Activated CD4-positive, alpha-beta T cell treated with anti-CD3 and anti-CD28 coated beads, Interleukin-2, amount 50 U/mL, for 16 hours (primary cell): Measurements from ENCODE around the gene ERAL1.
"Not testable (repeated sequence)": the region's sequence is repeated elsewhere in the genome, so short reads cannot be mapped to it uniquely, and the experiment has no call there.

ENCODE experiments used
- DNase-seq: peaks from one replicate; pipeline ENCODE4 v3.0.0-alpha.2; 2020

ERAL1 gene

DNA sequence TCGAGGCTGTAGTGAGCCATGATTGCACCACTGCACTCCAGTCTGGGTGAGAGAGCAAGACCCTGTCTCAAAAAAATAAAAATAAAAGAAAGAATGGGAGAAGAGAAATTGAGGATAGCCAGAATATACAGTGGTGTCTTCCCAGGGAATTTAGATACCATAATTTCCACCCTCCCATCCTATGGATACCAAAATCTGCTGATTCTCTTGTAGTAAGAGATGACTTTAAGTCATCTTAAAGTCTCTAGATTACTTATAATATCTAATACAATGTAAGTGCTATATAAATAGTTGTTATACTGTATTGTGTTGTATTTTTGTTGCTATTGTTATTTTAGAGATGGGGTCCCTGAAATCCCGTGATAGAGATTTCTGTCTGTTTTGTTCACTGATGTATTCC lies 1.5 kb upstream of the ERAL1 start:
- DNase-seq = no peak

DNA sequence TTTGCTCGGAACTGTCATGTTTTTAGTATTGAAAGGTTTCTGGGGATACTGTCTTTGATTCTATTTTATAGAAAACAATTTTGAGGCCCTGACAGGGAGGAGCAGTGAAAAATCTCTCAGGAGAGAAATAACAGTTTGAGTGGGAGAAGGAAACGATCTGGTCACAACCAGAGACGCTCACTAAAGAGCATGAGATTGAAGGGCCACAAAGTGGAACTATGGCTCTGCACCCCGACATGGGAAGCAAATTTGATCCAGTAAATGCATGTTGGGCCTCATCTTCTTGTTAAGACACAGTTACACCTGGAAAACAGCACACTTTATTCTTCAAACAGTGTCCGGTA lies 492 bp downstream of the ERAL1 start:
- DNase-seq = no peak

DNA sequence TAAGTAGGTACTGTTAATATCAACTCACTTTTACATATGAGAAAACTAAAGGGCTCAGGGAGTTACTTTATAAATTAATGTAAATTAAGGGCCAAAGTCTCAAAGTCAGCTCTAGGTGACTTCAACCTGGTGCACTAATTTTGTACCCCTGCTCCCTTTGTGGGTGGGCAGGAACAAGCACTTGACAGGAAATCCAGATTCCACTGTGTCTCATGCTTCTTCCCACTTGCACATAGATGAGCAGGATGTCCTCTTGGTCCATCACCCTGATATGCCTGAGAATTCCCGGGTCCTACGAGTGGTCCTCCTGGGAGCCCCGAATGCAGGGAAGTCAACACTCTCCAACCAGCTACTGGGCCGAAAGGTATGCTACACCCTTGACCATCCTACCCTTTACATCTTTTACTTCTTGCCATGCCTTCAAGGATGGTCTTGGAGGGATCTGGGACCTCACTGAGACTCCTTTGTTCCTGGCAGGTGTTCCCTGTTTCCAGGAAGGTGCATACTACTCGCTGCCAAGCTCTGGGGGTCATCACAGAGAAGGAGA lies 1.3 kb downstream of the ERAL1 start:
- no peak for DNase-seq

DNA sequence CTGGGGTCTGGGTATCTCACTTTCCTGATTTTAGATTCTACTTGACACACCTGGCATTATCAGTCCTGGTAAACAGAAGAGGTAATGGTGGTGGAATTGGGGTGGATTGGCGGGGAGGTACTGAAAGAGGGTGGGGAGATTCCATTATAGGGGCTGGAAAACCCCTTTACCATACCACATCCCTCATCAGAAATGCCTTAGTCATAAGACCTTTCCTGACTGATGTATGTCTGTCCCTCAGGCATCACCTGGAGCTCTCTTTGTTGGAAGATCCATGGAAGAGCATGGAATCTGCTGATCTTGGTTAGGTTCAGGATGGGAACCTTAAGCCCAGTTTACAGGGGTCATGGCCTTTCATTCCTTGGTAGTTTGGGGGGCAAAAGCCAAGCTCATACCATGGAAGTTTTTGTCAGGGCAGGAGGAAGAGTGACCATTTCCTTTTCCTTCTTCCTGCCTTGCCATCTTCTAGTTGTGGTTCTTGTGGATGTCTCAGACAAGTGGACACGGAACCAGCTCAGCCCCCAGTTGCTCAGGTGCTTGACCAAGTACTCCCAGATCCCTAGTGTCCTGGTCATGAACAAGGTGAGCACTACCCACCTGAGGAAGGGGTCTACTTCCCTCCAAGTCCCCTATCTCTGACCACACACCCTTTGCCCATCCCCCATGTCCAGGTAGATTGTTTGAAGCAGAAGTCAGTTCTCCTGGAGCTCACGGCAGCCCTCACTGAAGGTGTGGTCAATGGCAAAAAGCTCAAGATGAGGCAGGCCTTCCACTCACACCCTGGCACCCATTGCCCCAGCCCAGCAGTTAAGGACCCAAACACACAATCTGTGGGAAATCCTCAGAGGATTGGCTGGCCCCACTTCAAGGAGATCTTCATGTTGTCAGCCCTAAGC lies 3.3 kb downstream of the ERAL1 start:
- DNase-seq = no peak

DNA sequence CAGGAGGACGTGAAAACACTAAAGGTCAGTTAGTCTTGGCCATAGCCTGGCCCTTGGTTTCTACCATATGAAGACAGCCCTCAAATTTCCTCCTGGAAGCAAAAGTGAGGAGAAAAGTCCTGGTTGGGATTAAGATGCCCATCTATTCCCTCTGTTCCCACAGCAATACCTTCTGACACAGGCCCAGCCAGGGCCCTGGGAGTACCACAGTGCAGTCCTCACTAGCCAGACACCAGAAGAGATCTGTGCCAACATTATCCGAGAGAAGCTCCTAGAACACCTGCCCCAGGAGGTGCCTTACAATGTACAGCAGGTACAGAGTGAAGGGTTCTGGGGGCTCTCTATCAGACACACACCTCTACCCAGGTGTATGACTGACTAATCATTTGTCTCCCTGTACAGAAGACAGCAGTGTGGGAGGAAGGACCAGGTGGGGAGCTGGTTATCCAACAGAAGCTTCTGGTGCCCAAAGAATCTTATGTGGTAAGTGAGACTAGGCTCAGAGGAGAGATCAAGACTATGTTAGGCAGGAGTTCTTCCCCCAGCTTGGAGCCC lies 4.1 kb downstream of the ERAL1 start:
- DNase-seq = no peak

DNA sequence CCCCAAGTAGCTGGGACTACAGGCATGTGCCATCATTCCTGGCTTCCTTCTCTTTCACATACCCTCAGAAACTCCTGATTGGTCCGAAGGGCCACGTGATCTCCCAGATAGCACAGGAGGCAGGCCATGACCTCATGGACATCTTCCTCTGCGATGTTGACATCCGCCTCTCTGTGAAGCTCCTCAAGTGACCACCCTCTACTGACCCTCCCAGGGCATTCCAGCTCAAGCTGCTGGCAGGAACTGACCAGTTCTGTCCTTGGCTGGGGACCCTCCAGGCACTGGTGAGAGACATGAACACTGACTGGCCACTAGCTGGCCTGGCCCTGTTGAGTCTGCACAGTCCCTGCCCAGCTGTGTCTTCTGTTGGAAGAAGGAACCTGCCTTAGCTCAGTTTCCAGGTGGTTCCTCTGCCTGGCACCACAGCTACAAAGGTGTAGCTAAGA lies 5.6 kb downstream of the ERAL1 start:
- no peak for DNase-seq

DNA sequence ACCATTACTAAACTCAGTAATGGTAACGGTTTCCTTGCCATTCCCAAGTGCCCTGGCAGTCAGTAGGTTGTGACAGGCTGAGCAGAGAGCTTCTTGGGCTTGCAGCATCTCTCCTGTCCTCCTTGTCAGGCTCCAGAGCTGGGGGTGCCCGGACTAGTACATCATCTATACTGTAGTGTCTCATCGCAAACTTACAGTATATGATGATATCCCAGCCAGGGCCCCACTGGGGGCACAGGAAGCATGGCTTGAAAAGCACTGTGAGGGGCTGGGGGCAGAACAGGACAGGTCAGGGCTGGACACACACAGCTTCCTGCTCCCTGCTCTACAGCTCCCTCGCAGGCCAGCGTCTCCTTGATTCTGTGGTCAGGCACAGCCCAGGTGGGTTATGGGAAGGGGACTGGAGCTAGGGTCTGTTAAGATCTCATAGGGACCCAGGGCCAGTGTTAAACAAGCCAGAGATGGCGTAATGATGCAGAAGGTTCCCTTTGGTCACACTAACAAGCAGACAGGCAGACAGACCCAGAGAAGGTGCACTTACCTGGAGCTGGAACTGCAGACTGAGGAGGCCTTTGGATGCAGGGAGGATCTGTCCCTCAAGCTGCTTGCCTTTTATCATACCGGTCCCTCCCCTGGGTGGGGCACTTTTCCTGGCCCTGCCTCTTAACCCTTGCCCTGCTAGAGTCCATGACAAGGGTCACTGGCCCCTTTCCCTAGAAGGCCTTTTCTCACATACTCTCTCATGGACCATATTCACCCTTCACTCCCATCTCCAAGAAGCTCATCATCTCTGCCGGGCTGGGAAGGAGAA lies 6.8 kb downstream of the ERAL1 start:
- no peak for DNase-seq

DNA sequence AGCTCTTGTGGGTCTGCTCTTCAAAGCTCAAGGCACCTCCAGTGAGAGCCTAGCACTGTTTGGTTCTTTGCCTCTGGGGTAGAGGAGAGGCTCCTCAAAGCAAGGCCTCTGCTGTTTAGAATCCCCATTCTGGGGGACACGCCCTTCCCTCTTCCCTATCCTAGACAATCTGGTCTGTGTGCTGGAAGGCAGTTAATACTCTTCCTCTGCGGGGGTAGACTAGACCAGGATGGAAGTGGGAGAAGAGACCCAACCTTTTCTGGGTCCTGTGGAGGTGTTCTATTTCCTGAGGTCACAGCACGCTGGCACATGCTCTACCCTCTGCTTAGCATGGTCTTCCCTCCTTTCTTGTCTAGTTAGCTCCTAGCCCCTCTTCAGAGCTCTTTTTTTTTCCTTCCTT lies 7.7 kb downstream of the ERAL1 start:
- no peak for DNase-seq

DNA sequence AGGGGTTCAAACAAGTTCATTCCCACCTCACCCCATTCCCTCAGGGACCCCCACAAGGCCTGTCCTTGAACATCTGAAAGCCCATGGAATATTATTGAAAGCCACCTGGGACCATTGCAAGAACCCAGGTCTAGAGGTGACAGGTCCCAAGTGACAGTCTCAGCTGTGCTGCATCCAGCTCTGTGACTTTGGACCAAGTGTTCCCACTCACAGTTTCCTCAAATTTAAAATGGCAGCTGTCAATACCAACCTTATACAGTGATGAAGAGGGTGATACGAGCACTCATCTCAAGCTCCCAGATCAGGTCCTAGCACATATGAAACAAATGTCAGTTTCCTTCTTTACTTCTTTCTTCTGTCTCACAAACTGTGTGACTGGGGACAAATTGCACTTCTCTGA lies 9.1 kb downstream of the ERAL1 start:
- no peak for DNase-seq

DNA sequence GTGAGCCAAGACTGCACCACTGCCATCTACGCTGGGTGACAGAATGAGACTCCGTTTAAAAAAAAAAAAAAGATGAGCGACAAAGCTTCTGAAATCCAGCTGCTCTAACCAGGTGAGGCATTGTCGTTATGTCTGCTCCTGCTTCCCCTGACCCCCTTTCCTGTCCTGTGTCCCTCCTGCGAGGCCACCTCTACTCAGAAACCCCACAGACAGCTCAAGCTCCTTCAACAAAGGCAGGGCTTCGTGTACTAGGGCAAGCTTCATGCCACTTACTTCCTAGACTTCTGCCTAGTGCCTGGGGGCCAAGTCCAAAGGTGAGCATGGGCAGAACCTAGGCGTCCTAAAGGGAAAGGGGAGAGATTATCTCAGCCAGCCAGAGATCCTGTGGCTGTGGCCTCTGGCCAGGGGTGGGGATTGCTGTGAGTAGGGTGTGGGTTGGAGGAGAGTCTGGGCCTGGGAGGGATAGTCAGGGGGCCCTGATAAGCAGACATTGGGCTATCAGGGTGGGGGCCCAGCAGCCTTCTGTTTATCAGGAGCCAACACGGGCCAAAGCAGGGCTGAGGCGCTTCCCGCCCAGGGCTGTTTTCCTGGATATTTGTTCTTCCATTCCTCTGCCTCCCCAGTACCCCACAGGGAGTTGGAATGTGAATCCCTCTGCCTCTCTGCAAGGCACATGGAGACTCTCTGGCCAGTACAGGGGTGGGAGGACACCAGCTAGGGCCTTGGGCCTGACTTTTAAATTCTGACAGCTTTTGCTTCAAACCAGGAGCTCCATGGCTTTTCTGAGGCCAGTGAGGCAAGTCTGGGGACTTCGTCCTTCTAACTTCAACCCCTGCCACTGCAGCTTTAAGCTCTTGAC lies 10.4 kb downstream of the ERAL1 start:
- no peak for DNase-seq

DNA sequence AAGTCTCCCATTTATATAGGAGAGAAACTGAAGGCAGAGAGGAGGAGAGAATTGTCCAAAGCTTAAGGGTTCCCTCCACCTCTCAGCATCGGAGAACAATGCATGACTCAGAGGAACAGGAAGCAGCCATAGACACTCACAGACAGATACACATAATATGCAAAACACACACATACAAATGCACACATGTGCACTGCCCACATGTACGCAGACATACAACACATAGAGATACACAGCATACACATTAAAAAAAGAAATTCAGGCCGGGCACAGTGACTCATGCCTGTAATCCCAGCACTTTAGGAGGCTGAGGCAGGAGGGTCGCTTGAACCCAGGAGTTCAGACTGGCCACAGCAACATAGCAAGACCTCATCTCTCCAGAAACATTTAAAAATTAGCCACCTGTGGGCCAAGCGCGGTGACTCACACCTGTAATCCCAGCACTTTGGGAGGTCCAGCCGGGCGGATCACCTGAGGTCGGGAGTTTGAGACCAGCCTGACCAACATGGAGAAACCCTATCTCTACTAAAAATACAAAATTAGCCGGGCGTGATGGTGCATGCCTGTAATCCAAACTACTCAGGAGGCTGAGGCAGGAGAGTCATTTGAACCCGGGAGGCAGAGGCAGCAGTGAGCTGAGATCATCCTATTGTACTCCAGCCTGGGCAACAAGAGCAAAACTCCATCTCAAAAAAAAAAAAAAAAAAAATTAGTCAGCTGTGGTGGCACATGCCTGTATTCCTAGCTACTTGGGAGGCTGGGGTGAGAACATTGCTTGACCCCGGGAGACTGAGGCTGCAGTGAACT lies 11.3 kb downstream of the ERAL1 start:
- DNase-seq = no peak

DNA sequence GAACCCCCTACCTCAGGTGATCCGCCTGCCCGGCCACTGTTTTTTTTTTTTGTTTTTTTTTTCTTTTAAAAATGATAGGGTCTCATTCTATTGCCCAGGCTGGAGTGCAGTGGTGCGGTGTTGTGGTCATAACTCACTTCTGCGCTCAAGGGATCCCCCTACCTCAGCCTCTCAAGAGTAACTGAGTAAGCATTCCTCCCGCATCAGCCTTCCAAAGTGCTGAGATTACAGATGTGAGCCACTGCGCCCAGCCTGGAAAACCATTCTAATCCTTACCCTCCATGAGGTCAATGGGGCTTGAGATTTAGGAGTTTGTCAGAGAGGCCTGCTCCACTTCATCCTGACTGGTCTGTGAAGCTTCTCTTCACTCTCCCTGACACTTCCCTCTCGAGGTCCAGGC lies 12.5 kb downstream of the ERAL1 start:
- no peak for DNase-seq

DNA sequence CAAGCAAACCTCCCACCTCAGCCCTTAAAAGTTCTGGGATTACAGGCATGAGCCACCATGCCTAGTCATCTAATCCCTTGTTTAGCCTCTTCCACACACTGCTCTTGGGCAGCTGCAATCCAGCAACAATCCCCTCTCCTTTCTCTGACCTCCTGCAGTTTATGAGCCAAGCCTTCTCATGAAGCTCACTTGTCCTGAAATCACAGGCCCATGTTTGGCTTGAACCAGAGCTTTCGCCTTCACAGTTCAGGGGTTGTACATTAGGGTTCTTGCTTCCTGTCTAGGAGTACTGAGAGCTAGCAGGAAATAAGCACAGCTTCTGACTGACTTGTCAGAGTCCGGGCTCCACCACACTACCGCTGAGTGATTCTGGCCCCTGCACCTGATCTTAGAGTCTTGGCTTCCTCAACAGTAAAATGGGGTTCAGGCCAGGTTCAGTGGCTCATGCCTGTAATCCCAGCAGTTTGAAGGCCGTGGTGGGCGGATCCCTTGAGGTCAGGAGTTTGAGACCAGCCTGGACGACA lies 16.3 kb downstream of the ERAL1 start:
- peak; percentile 77 for DNase-seq

DNA sequence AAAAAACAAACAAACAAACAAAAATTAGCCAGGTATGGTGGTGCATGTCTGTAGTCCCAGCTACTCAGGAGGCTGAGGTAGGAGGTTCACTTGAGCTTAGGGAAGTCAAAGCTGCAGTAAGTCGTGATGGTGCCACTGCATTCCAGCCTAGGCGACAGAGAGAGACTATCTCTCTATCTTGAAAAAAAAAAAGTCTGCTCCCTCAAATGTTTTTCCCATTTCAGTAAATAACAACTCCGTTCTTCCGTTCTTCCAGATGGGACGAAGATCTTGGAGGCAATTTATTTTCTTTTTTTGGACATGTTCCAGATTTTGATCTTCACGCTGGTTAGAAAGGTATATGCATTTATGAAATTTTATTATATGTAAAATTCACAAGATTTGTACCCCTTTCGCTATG lies 19.0 kb downstream of the ERAL1 start:
- DNase-seq = no peak

DNA sequence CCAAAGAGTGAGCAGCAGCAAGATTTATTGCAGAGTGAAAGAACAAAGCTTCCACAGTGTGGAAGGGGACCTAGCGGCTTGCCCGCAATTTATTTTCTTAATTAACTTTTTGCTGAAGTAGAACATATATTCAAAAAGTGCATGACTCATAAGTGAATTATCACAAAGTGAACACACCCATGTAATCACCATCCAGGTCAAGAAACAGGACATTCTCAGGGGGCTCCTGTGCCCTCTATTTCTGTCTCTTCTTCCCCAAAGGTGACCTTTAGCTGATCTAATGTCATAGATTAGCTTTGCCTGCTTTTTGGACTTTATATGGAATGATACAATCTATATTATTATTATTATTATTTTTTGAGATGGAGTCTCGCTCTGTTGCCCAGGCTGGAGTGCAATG lies 19.9 kb downstream of the ERAL1 start:
- DNase-seq = no peak

DNA sequence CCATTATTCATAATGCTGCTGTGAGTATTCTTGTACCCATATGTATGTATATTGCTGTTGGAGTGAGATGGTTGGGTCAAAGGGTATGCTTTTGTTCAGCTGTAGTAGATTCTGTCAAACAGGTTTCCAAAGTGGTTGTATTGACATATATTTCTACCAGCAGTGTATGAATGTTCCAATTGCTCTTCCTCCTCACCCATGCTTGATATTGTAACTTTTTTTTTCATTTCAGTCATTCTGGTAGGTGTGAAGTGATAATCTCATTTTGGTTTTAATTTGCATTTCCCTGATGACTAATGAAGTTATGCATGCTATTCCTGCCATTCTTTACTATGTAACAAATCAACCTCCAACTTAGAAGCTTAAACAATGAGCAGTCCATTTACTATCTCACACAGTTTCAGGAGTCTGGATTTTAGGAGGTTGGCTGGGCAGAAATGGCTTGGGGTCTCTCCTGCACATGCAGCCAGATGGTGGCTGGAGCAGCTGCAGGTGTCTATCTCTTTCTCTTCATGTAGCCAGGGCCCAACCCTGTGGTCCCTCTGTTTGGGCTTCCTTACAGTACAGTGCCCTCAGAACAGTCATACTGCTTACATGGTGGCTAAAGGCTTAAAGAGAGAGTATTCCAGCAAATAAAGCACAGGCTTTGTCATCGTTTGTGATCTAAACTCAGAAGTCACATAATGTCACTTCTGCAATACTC lies 21.2 kb downstream of the ERAL1 start:
- peak; percentile 43 for DNase-seq

DNA sequence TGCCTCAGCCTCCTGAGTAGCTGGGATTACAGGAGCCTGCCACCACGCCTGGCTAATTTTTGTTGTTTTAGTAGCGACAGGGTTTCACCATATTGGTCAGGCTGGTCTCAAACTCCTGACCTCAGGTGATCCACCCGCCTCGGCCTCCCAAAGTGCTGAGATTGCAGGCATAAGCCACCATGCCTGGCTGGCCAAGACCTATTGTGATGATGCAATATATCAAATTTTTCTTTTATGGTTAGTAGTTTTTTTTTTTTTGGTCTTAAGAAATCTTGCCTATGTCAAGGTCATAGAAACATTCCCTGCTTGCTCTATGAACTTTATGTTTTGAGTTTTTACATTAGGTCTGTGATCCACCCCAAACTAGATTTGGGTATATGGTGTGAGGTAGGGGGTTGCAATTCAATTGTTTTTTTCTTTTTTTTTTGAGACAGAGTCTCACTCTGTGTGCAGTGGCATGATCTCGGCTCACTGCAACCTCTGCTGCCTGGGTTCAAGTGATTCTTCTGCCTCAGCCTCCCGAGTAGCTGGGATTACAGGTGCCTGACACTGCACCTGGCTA lies 22.4 kb downstream of the ERAL1 start:
- not testable (repeated sequence) for DNase-seq

DNA sequence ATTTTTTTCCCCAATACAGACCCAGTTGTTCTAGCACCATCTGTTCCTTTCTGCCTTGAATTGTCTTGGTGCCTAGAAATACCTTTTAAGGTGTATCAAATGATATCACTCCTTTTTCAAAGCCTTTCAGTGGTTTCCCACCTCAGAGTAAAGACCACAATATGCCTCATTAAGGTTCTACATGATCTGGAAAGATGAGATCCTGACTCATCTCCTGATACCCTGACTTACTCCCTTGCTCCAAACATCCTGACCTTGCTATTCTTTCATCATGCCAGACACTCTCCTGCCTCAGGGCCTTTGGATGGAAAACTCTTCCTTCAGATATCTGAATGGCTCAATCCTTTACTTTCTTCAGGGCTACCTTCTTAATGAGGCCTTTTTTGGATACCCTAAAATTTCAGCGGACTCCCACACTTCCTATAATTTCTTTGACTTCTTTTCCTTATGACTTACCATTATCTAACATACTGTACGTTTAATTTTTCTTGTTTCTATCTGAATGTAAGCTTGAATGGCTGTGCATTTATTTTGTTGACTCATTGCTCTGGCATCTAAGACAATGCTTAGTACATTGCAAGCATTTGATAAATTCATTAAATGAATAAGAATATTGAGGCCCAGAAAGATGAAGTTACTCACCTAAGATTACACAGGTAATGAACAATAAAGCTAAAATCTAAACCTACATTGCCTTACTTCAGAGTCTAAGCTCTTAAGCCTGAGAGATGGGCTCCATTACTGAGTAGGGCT lies 23.5 kb downstream of the ERAL1 start:
- DNase-seq = no peak

DNA sequence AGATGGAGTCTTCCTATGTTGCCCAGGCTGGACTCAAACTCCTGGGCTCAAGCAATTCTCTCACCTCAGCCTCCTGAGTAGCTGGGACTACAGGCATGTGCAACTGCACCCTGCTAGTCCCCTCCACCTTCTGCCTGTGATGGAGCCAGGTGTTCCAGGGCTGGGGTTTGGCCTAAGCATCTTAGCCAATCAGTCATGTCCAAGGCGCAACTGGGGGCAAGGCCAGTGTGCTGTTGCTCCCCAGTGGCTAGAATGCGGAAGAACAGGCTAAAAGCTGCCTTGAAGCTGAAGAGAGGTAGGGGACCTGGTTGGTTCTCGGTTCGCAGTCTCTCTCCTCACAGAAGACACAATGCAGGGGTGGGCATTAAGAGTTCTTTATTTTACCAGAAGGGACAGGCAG lies 24.2 kb downstream of the ERAL1 start:
- no peak for DNase-seq
